Astrocyte (in vitro differentiated cells and primary cell): ENCODE measurements around the gene CORO2B.

ENCODE experiments used
- EZH2 ChIP-seq: IDR thresholded peaks from 2 replicates; pipeline ENCODE4 v1.6.1; 2012; ENCODE audit warnings: mild to moderate bottlenecking, low read length, inconsistent platforms; ENCODE audit not compliant: insufficient read depth
- TF ChIP-seq, protein P1 (sequence below): IDR thresholded peaks from 2 replicates; pipeline ENCODE4 v1.5.1; 2011; ENCODE audit warnings: low read depth, mild to moderate bottlenecking, inconsistent platforms, low read length, moderate library complexity; ENCODE audit not compliant: insufficient read depth

DNA sequence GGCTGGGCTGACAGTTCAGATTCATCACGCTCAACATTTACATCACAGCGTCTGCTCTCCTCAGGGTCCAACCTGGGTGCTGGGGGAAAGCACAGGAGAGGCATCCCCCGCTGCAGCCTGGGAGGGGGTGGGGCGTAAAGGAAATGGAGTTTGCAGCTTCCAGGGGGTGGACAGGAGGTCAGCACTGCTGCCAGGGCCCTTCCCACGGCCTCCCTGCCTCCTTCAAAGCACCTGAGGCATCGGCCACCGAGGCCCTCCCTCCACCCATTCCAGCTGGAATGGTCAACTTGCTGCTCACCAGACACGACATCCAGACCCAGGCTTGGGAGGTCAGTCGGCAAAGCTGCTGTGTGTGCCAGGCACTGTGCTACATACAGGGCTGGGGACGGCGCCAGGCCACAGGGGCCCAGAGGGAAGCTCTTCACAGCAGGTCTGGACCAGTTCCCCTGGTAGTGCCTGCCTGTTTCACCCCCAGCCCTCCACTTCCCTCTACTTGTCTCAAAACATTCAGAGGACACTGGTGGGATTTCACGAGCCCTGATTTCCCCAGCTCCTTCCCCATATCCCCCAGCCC lies 121.2 kb downstream of the CORO2B start:
- no peak for TF ChIP-seq EZH2
- TF ChIP-seq, protein P1, sequence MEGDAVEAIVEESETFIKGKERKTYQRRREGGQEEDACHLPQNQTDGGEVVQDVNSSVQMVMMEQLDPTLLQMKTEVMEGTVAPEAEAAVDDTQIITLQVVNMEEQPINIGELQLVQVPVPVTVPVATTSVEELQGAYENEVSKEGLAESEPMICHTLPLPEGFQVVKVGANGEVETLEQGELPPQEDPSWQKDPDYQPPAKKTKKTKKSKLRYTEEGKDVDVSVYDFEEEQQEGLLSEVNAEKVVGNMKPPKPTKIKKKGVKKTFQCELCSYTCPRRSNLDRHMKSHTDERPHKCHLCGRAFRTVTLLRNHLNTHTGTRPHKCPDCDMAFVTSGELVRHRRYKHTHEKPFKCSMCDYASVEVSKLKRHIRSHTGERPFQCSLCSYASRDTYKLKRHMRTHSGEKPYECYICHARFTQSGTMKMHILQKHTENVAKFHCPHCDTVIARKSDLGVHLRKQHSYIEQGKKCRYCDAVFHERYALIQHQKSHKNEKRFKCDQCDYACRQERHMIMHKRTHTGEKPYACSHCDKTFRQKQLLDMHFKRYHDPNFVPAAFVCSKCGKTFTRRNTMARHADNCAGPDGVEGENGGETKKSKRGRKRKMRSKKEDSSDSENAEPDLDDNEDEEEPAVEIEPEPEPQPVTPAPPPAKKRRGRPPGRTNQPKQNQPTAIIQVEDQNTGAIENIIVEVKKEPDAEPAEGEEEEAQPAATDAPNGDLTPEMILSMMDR: no peak
